Measurements from ENCODE around the gene S100A3. TPM values are rescaled to one million over a fixed set of nuclear protein-coding genes. Genes with fewer than 3 reads are reported as not detected.

Gene S100A3
- total RNA-seq, 6 experiments from 2014 or later = 0.29 TPM; not detected in 5

DNA sequence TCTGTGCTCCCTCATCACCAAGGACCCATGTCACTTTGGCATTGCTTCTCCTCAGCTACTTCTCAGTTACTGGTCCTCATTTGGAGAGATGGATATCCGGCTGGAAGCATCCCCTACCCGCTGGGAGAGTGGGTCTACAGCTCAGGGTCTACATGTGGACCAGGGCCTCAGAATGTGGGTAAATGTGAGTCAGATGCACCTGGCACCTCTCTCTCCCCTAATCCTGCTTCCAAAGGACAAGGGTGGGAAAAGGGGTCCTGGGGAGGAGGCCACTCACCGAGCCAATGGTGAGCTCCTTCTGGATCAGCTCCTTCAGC, 14.2 kb downstream of the S100A3 start:
- H3K4me1 ChIP-seq = no peaks in the 10 kb centered on the region
- ATAC-seq = no peak
- H3K27me3 ChIP-seq = peaks cover 0 to 7% of the 10 kb centered on the region in 2 donors
- DNase-seq = no peak
- H3K9me3 ChIP-seq = no peaks in the 10 kb centered on the region
- peak overlapping the region; percentile 41 to 49 (median 49) for H3K4me3 ChIP-seq
- WGBS (ENCODE audit: insufficient coverage, low coverage, low lambda C conversion rate, missing lambda C conversion rate) = no CpG with 5 or more reads among the region's 3 CpGs
- TF ChIP-seq POLR2A (IDR thresholded peaks at IDR 0.05) = no peak
- TF ChIP-seq, protein P1, sequence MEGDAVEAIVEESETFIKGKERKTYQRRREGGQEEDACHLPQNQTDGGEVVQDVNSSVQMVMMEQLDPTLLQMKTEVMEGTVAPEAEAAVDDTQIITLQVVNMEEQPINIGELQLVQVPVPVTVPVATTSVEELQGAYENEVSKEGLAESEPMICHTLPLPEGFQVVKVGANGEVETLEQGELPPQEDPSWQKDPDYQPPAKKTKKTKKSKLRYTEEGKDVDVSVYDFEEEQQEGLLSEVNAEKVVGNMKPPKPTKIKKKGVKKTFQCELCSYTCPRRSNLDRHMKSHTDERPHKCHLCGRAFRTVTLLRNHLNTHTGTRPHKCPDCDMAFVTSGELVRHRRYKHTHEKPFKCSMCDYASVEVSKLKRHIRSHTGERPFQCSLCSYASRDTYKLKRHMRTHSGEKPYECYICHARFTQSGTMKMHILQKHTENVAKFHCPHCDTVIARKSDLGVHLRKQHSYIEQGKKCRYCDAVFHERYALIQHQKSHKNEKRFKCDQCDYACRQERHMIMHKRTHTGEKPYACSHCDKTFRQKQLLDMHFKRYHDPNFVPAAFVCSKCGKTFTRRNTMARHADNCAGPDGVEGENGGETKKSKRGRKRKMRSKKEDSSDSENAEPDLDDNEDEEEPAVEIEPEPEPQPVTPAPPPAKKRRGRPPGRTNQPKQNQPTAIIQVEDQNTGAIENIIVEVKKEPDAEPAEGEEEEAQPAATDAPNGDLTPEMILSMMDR (IDR thresholded peaks at IDR 0.05) = no peak
- H3K36me3 ChIP-seq = no peaks in the 10 kb centered on the region
- peak overlapping the region in 2 of 3 donors; percentile 69 to 75 for H3K27ac ChIP-seq
- intact Hi-C loops (cut with DNase I) = no loop called here

DNA sequence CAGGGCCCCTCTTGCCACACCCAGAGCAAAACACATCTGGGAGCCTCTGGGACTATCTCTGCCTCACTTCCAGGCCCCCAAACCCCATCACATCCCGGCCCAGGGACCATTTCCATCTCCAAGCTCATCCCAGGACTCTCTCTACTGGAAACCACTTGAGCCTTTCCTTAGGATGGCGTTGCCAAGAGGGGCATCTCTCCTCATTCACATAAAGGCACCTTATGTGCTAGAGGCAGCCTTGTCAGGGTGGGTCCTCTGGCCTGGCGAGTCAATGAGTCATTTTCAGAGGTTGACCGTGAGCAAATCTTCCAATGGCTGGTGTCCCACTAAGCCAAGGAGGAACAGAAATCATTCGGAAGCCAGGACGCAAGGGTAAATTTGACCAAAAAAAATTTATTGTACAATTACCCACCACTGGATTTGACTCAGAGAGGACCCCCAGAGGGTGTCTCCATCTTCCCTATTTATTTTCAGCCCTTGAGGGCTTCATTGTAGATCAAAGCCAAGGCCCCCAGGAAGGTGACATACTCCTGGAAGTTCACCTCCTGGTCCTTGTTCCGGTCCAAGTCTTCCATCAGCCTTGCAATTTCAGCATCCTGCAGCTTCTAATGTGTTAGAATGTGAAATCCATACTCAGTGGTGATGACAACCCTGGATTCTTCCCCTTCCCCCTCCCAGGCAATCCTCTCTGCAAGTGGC, 14.7 kb downstream of the S100A3 start:
- Histone ChIP-seq H3K4me1 (no peaks in the 10 kb centered on the region), H3K27ac (no peak overlapping the region), H3K27me3 (peaks cover 0 to 7% of the 10 kb centered on the region in 2 donors), H3K36me3 (no peaks in the 10 kb centered on the region), H3K4me3 (peak overlapping the region in 2 of 3 donors; percentile 41 to 49), H3K9me3 (no peaks in the 10 kb centered on the region)
- 62% methylated on average over 5 of the region's 7 CpGs for WGBS (ENCODE audit: insufficient coverage, low coverage, low lambda C conversion rate, missing lambda C conversion rate)
- DNase-seq (no peak), ATAC-seq (no peak)
- TF ChIP-seq, protein P1 (IDR thresholded peaks at IDR 0.05) = no peak
- no peak for TF ChIP-seq POLR2A (IDR thresholded peaks at IDR 0.05)
- intact Hi-C loops (cut with DNase I) = no loop called here

DNA sequence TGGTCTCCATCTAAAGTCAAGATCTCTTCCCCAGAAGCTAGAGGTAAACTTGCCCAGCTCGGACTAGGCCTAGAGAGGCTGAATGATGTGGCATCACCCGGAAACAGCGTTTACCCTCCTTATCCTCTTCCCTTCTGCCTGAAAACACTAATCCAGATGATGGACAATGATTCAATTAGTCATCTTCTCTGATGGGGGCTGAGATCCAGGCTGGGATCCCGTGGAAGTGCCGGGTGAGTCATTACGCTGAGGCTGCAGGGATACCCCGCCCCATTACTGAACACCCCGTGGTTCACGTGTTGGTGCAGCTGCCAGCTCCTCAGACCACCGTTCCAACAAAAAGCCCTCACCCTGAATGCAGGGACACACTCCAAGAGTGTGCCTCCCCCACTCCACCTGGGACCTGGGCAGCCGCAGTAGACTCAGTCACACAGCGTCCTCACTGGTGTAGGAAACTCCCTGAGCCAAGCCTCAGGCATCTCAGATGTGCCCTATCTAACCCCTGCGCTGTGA, 15.3 kb downstream of the S100A3 start:
- Histone ChIP-seq H3K9me3 (no peaks in the 10 kb centered on the region), H3K27me3 (peaks cover 0 to 7% of the 10 kb centered on the region in 2 donors), H3K4me3 (no peak overlapping the region), H3K27ac (no peak overlapping the region), H3K36me3 (no peaks in the 10 kb centered on the region), H3K4me1 (no peaks in the 10 kb centered on the region)
- 42% methylated on average over 4 of the region's 13 CpGs for WGBS (ENCODE audit: insufficient coverage, low coverage, low lambda C conversion rate, missing lambda C conversion rate)
- DNase-seq (no peak), ATAC-seq (no peak)
- intact Hi-C loops (cut with DNase I) = no loop called here
- TF ChIP-seq, protein P1 (IDR thresholded peaks at IDR 0.05) = no peak
- TF ChIP-seq POLR2A (IDR thresholded peaks at IDR 0.05) = no peak

DNA sequence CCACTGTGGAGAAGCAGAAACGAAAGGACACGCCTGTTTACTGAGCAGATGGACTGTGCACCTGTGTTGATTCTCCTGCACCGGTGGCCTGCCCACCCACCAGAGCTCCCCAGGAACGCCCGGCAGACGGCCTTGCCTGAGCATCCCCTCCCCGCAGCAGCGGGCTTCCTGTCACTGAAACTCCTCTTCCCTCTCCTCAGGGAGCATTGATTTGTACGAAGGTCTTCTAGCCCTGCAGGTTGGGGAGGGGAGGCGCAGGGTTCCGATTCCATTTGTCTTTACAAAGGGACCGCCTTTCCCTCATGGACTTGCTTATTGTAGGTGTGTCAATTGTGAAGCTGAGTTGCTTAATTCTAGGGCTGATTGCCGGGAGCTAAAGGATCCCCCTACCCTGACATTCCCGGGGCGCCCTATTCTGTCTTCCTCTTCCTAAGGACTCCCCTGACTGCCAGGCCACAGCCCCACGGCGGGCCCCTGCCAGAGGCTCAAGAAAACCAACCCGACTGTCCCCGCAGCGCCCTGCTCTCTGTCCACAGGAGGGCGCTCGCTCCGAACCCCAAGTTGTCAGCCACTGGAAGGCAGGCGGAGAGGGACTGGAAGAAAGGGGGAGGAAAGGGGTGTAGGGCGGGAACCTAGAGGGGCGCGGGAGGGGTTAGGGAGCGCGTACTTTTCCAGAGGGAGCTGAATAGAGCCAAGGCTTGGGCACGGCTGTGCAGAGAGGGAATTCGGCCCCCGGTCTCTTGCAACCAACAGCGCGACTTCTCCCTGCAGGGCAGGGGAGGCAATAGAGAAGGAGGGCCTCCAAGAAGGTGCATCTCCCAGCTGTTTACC, 16.1 kb downstream of the S100A3 start:
- H3K4me1 ChIP-seq = no peaks in the 10 kb centered on the region
- peaks cover 0 to 7% of the 10 kb centered on the region in 2 donors for H3K27me3 ChIP-seq

More for the DNA sequence above, 16.1 kb downstream of the S100A3 start:
- DNase-seq (peak in 2 of 3 donors; percentile 71 to 76), ATAC-seq (peak; percentile 46 to 62 (median 60))
- intact Hi-C loops (cut with DNase I) = no loop called here
- H3K4me3 ChIP-seq = no peak overlapping the region
- no peak for TF ChIP-seq POLR2A (IDR thresholded peaks at IDR 0.05)
- TF ChIP-seq, protein P1 (IDR thresholded peaks at IDR 0.05) = peak; percentile 44 to 62 (median 55)
- H3K9me3 ChIP-seq = no peaks in the 10 kb centered on the region
- no peak overlapping the region for H3K27ac ChIP-seq
- H3K36me3 ChIP-seq = no peaks in the 10 kb centered on the region
- 11% methylated on average over 32 of the region's 34 CpGs for WGBS (ENCODE audit: insufficient coverage, low coverage, low lambda C conversion rate, missing lambda C conversion rate)

Measured in right lobe of liver (tissue), 6 donors.